HepG2 (cell line): ENCODE measurements around the gene ZNF23. TPM values are rescaled to one million over a fixed set of nuclear protein-coding genes. Genes with fewer than 3 reads are reported as not detected.

Source experiments
- CBX5 ChIP-seq: sonication (generic); formaldehyde crosslinking; IDR thresholded peaks from 2 replicates; pipeline ENCODE4 v1.4.0; 2020; ENCODE audit warnings: missing genetic modification reagents, borderline replicate concordance
- HHEX ChIP-seq: IDR thresholded peaks from 2 replicates; pipeline ENCODE4 v1.6.1; 2016; ENCODE audit warnings: control low read depth
- KLF15 ChIP-seq: sonication (generic); formaldehyde crosslinking; IDR thresholded peaks from 2 replicates; pipeline ENCODE4 v1.8.1; 2023; ENCODE audit warnings: borderline replicate concordance, mild to moderate bottlenecking, inconsistent platforms, missing genetic modification reagents, mixed read lengths
- NFE2 ChIP-seq: sonication (generic); formaldehyde crosslinking; IDR thresholded peaks from 2 replicates; pipeline ENCODE4 v1.4.0; 2020; ENCODE audit warnings: missing genetic modification reagents
- REL ChIP-seq: sonication (generic); formaldehyde crosslinking; conservative IDR thresholded peaks from 2 replicates; pipeline ENCODE4 v1.8.0; 2022; ENCODE audit warnings: mild to moderate bottlenecking, missing genetic modification reagents, moderate library complexity
- SIN3A ChIP-seq: IDR thresholded peaks from 2 replicates; pipeline ENCODE4 v1.6.1; 2011; ENCODE audit warnings: low read depth, mild to moderate bottlenecking, control low read depth, low read length, borderline replicate concordance
- SIN3B ChIP-seq: fragments of 150-350 bp; IDR thresholded peaks from 2 replicates; pipeline ENCODE4 v1.6.1; 2014; ENCODE audit warnings: low read length
- SMYD3 ChIP-seq: sonication (generic); formaldehyde crosslinking; IDR thresholded peaks from 2 replicates; pipeline ENCODE4 v1.8.1; 2023; ENCODE audit warnings: mild to moderate bottlenecking, missing genetic modification reagents
- SRSF9 ChIP-seq: fragments of 200-400 bp; formaldehyde crosslinking; IDR thresholded peaks from 2 replicates; pipeline ENCODE4 v1.6.1; 2018; ENCODE audit warnings: borderline replicate concordance, mild to moderate bottlenecking, low read depth, low read length; ENCODE audit not compliant: insufficient read depth, poor library complexity, severe bottlenecking
- ZBTB33 ChIP-seq: sonication (generic); formaldehyde crosslinking; IDR thresholded peaks from 2 replicates; pipeline ENCODE4 v1.4.0; 2020; ENCODE audit warnings: missing genetic modification reagents
- ZNF496 ChIP-seq: sonication (generic); formaldehyde crosslinking; IDR thresholded peaks from 2 replicates; pipeline ENCODE4 v1.8.1; 2023; ENCODE audit warnings: mild to moderate bottlenecking, moderate library complexity, missing genetic modification reagents; ENCODE audit not compliant: insufficient replicate concordance
- ZNF83 ChIP-seq: sonication (generic); formaldehyde crosslinking; IDR thresholded peaks from 2 replicates; pipeline ENCODE4 v1.4.0; 2020; ENCODE audit warnings: missing genetic modification reagents, mild to moderate bottlenecking, borderline replicate concordance
- ZSCAN29 ChIP-seq: sonication (generic); formaldehyde crosslinking; conservative IDR thresholded peaks from 2 replicates; pipeline ENCODE4 v1.4.0; 2020; ENCODE audit warnings: mild to moderate bottlenecking, missing genetic modification reagents
- polyA plus RNA-seq, 8 experiments: library from polyadenylated mRNA; depleted of rRNA in 3 of 8; stranded (reverse) in 7 of 8; unstranded in 1 of 8; fragments of >200 nt; fragmentation: Illumina TruSeq in 4 of 8; extraction: Trizol in 4 of 8; gene quantifications; 2 replicates each; pipeline versions ENCODE4 v1.2.1 to v1.2.3, GENCODE V29; 2011 to 2016; ENCODE audit warnings: low read depth in 4 of 8, missing spikeins in 1 of 8, mixed read lengths in 1 of 8; ENCODE audit not compliant: insufficient read depth in 1 of 8
- total RNA-seq, 5 experiments: library from RNA; depleted of rRNA; stranded (reverse); fragments of >200 nt; fragmentation: Illumina TruSeq; extraction: Trizol; gene quantifications; 2 replicates each; pipeline ENCODE4 v1.2.3, GENCODE V29; 2016; ENCODE audit warnings: low read depth in 1 of 5
- TF ChIP-seq, protein P1 (sequence below): sonication (generic); formaldehyde crosslinking; IDR thresholded peaks from 2 replicates; pipeline ENCODE4 v1.5.0; 2020; ENCODE audit warnings: mild to moderate bottlenecking, missing genetic modification reagents
- TF ChIP-seq, protein P2 (sequence below): sonication (generic); formaldehyde crosslinking; IDR thresholded peaks from 2 replicates; pipeline ENCODE4 v1.4.0; 2020; ENCODE audit warnings: missing genetic modification reagents
- TF ChIP-seq, protein P3 (sequence below), 2 experiments: fragments of 450-650 bp in 1 of 2; sonication (generic) in 1 of 2; formaldehyde crosslinking; IDR thresholded peaks; 2 replicates each; pipeline versions ENCODE4 v1.5.0 to v1.8.0; 2020 to 2022; ENCODE audit warnings: mild to moderate bottlenecking in 1 of 2, missing genetic modification reagents in 1 of 2
- TF ChIP-seq, protein P4 (sequence below): sonication (generic); formaldehyde crosslinking; IDR thresholded peaks from 2 replicates; pipeline ENCODE4 v1.9.0; 2021; ENCODE audit warnings: missing genetic modification reagents, borderline replicate concordance
- TF ChIP-seq, protein P5 (sequence below): sonication (generic); formaldehyde crosslinking; conservative IDR thresholded peaks from 2 replicates; pipeline ENCODE4 v1.8.0; 2022; ENCODE audit warnings: mild to moderate bottlenecking, moderate library complexity, missing genetic modification reagents

ZNF23 gene
- total and polyA plus RNA-seq, 2 of the 13 experiments (the other 11 are each of a cell fraction or from before 2014, with no cell fraction given): 8.6 to 12.2 TPM

DNA sequence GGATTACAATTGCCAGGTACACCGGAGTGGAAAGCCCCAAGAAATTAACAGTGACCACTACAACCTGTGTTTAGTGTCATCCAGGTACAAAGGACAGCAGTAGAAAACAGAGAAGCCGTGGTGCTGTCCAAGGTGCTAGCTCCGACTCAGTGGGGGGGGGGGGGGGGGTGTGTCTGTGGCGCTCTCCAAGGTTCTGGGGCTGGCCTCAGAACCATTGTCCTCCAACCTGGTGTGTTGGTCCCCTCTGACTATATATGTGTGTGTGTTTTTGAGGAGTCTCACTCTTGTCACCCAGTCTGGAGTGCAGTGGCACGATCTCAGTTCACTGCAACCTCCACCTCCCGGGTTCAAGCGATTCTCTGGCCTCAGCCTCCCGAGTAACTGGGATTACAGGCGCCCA, 5.8 kb upstream of the ZNF23 start (continued):
- TF ChIP-seq ZBTB33 (CRISPR knock-in tag): no peak
- no peak for TF ChIP-seq CBX5 (CRISPR knock-in tag)
- peak; percentile 96 for TF ChIP-seq KLF15
- TF ChIP-seq, protein P1, sequence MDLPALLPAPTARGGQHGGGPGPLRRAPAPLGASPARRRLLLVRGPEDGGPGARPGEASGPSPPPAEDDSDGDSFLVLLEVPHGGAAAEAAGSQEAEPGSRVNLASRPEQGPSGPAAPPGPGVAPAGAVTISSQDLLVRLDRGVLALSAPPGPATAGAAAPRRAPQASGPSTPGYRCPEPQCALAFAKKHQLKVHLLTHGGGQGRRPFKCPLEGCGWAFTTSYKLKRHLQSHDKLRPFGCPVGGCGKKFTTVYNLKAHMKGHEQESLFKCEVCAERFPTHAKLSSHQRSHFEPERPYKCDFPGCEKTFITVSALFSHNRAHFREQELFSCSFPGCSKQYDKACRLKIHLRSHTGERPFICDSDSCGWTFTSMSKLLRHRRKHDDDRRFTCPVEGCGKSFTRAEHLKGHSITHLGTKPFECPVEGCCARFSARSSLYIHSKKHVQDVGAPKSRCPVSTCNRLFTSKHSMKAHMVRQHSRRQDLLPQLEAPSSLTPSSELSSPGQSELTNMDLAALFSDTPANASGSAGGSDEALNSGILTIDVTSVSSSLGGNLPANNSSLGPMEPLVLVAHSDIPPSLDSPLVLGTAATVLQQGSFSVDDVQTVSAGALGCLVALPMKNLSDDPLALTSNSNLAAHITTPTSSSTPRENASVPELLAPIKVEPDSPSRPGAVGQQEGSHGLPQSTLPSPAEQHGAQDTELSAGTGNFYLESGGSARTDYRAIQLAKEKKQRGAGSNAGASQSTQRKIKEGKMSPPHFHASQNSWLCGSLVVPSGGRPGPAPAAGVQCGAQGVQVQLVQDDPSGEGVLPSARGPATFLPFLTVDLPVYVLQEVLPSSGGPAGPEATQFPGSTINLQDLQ (CRISPR knock-in tag): 0 out of 2 replicates have a peak, but pooled peaks have one; percentile 68
- peak; percentile 73; the same call in 1 of the 2 replicates for TF ChIP-seq REL (CRISPR knock-in tag)
- no peak for TF ChIP-seq ZSCAN29 (CRISPR knock-in tag)
- TF ChIP-seq SRSF9: no peak
- TF ChIP-seq, protein P2, sequence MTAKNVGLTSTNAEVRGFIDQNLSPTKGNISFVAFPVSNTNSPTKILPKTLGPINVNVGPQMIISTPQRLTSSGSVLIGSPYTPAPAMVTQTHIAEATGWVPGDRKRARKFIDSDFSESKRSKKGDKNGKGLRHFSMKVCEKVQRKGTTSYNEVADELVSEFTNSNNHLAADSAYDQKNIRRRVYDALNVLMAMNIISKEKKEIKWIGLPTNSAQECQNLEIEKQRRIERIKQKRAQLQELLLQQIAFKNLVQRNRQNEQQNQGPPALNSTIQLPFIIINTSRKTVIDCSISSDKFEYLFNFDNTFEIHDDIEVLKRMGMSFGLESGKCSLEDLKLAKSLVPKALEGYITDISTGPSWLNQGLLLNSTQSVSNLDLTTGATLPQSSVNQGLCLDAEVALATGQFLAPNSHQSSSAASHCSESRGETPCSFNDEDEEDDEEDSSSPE (CRISPR knock-in tag): no peak
- TF ChIP-seq, protein P3, sequence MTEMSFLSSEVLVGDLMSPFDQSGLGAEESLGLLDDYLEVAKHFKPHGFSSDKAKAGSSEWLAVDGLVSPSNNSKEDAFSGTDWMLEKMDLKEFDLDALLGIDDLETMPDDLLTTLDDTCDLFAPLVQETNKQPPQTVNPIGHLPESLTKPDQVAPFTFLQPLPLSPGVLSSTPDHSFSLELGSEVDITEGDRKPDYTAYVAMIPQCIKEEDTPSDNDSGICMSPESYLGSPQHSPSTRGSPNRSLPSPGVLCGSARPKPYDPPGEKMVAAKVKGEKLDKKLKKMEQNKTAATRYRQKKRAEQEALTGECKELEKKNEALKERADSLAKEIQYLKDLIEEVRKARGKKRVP (CRISPR knock-in tag; IDR thresholded peaks at IDR 0.05): peak in 1 of 2 experiments; percentile 56; a peak in 1 of 4 replicates
- peak; percentile 81 for TF ChIP-seq HHEX (CRISPR knock-in tag)
- peak; percentile 100 for TF ChIP-seq SIN3A
- TF ChIP-seq SIN3B: peak; percentile 73
- TF ChIP-seq NFE2 (CRISPR knock-in tag): 0 out of 2 replicates have a peak, but pooled peaks have one; percentile 41
- TF ChIP-seq, protein P4, sequence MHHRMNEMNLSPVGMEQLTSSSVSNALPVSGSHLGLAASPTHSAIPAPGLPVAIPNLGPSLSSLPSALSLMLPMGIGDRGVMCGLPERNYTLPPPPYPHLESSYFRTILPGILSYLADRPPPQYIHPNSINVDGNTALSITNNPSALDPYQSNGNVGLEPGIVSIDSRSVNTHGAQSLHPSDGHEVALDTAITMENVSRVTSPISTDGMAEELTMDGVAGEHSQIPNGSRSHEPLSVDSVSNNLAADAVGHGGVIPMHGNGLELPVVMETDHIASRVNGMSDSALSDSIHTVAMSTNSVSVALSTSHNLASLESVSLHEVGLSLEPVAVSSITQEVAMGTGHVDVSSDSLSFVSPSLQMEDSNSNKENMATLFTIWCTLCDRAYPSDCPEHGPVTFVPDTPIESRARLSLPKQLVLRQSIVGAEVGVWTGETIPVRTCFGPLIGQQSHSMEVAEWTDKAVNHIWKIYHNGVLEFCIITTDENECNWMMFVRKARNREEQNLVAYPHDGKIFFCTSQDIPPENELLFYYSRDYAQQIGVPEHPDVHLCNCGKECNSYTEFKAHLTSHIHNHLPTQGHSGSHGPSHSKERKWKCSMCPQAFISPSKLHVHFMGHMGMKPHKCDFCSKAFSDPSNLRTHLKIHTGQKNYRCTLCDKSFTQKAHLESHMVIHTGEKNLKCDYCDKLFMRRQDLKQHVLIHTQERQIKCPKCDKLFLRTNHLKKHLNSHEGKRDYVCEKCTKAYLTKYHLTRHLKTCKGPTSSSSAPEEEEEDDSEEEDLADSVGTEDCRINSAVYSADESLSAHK (CRISPR knock-in tag): peak; percentile 92; the same call in 1 of the 2 replicates
- TF ChIP-seq, protein P5, sequence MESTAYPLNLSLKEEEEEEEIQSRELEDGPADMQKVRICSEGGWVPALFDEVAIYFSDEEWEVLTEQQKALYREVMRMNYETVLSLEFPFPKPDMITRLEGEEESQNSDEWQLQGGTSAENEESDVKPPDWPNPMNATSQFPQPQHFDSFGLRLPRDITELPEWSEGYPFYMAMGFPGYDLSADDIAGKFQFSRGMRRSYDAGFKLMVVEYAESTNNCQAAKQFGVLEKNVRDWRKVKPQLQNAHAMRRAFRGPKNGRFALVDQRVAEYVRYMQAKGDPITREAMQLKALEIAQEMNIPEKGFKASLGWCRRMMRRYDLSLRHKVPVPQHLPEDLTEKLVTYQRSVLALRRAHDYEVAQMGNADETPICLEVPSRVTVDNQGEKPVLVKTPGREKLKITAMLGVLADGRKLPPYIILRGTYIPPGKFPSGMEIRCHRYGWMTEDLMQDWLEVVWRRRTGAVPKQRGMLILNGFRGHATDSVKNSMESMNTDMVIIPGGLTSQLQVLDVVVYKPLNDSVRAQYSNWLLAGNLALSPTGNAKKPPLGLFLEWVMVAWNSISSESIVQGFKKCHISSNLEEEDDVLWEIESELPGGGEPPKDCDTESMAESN: peak; percentile 63; the same call in 1 of the 2 replicates
- TF ChIP-seq SMYD3 (CRISPR knock-in tag): no peak
- TF ChIP-seq ZNF496 (CRISPR knock-in tag): no peak
- TF ChIP-seq ZNF83 (CRISPR knock-in tag): peak; percentile 97; the same call in 1 of the 2 replicates
